ENCODE measurements around the gene UGT2B10.

GRCh38 chr4:68859655-68860054 lies 43.9 kb downstream of the UGT2B10 start:
- no peak for TF ChIP-seq CTCF (conservative IDR thresholded peaks at IDR 0.05; ENCODE audit: low read depth, low read length)
- no peak for TF ChIP-seq FOS (IDR thresholded peaks at IDR 0.05; ENCODE audit: low read depth, low read length)
- TF ChIP-seq CEBPB (IDR thresholded peaks at IDR 0.05; ENCODE audit: low read depth, low read length) = no peak
- no peak for TF ChIP-seq POLR2A (IDR thresholded peaks at IDR 0.05; ENCODE audit: low read depth, low read length)
- no peak for TF ChIP-seq RAD21 (IDR thresholded peaks at IDR 0.05; ENCODE audit: low read length)
- no peak for TF ChIP-seq BHLHE40 (IDR thresholded peaks at IDR 0.05; ENCODE audit: low read depth, low read length)
- TF ChIP-seq, protein P1, sequence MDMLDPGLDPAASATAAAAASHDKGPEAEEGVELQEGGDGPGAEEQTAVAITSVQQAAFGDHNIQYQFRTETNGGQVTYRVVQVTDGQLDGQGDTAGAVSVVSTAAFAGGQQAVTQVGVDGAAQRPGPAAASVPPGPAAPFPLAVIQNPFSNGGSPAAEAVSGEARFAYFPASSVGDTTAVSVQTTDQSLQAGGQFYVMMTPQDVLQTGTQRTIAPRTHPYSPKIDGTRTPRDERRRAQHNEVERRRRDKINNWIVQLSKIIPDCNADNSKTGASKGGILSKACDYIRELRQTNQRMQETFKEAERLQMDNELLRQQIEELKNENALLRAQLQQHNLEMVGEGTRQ (IDR thresholded peaks at IDR 0.05; ENCODE audit: low read depth, low read length) = no peak
- TF ChIP-seq MXI1 (IDR thresholded peaks at IDR 0.05; ENCODE audit: borderline replicate concordance, low read depth, low read length) = no peak
- TF ChIP-seq MAZ (IDR thresholded peaks at IDR 0.05; ENCODE audit: borderline replicate concordance, low read depth, low read length) = no peak
- no peak for TF ChIP-seq RCOR1 (IDR thresholded peaks at IDR 0.05; ENCODE audit: insufficient replicate concordance, low read length)

Data from IMR-90 (cell line).